ENCODE measurements around the gene CAMK2N1.
A peak's percentile ranks its signal among the peaks of the same experiment; 100 is the strongest.

The CAMK2N1 gene

DNA sequence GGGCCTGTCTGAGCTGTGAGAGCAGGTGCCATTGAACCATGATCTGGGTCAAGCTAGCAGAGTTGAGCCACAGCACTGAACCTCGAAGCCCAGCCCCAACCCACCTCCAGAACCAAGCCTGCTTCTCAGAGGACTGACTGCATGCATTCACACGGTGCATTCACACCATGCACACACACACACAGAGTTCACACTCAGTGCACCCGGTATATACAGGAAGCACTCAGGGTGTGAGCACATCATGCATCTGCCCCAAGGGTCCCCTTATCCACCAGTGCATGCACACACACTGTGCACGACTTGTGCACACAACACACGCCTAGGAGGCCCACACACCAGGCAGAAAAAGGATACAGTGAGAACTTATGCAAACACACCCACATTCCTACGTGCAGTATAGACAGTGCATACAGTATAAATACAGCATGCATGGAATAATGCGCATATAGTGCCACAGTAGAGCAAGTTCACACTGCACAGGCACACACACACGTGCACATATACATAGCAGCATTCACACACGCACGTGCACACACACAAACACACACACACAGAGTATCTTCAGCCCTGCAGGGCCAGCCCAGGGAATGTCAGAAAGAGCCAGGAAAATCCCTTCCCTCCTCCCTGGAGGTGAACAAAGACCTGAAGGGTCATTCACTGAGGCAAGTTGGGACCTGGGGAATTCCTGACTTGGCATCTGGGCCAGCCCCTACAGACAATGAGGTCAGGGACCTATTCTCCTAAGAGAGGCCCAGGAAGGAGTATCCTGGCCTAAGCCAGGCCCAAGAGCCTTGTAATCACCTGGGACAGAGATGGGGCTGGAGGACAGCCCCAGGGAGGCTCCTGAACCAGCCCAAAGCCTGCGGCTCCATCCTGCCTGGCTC is 42.1 kb downstream of the CAMK2N1 start:
- DNase-seq (ENCODE audit: low read depth), result no peak
- TF ChIP-seq, protein P1, sequence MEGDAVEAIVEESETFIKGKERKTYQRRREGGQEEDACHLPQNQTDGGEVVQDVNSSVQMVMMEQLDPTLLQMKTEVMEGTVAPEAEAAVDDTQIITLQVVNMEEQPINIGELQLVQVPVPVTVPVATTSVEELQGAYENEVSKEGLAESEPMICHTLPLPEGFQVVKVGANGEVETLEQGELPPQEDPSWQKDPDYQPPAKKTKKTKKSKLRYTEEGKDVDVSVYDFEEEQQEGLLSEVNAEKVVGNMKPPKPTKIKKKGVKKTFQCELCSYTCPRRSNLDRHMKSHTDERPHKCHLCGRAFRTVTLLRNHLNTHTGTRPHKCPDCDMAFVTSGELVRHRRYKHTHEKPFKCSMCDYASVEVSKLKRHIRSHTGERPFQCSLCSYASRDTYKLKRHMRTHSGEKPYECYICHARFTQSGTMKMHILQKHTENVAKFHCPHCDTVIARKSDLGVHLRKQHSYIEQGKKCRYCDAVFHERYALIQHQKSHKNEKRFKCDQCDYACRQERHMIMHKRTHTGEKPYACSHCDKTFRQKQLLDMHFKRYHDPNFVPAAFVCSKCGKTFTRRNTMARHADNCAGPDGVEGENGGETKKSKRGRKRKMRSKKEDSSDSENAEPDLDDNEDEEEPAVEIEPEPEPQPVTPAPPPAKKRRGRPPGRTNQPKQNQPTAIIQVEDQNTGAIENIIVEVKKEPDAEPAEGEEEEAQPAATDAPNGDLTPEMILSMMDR (conservative IDR thresholded peaks at IDR 0.05; ENCODE audit: control insufficient read depth, insufficient read depth, low read depth, low read length), result no peak
- no peak overlapping the region for H3K4me3 ChIP-seq (ENCODE audit: control insufficient read depth, low read depth, low read length)

DNA sequence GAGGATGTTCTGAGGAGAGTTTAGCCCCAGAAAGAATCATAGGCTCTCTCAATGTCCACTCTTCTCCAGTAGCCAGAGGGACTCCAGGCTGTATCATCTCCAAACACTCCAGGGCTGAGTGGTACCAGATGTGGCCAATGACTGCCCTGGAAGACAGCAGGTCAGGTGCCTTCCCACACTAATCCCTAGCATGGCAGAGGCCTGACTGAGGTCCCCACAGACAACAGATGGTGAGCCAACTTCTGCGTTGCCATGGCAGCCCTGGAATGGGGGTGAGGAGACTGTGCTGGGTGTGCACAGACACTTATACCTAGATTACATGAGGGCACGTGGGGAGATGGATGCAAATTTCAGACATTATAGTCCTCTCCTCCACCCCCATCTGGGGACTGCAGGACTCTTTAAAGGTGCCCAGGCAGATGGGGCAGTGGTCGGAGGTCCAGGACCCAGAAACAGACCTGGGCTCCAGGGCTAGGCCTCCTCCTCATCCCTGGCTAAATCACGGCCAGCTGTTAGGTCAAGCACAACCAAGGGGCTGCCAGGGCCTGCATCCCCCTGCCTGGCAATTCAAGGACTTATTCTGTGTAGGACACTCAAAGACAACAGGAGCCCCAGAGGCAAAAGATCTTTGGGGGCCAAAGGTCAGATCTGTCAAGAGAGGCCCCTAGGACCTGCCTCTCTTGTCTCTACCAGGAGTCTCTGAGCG is 42.9 kb downstream of the CAMK2N1 start:
- H3K4me3 ChIP-seq (ENCODE audit: control insufficient read depth, low read depth, low read length), result no peak overlapping the region
- peak; percentile 67 for DNase-seq (ENCODE audit: low read depth)
- TF ChIP-seq, protein P1 (conservative IDR thresholded peaks at IDR 0.05; ENCODE audit: control insufficient read depth, insufficient read depth, low read depth, low read length), result no peak

DNA sequence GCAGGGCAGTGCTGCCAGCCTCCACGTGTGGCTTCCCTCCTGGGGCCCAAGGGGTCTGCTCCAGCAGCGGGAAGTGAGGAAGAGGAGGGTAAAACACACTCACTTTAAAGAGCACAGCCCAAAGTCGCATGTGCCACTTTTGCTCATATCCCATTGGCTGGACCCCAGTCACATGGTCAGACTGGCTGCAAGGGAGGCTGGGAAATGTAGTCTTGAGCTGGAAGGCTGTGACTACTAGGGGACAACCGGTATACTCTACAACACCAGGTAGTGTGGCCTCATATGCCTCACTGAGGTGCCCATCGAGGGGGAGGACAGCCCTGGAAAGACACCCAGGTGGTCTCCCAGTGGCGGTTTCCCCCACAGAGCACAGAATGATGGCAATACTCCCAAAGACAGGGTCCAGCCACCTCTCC is 45.2 kb downstream of the CAMK2N1 start:
- H3K4me3 ChIP-seq (ENCODE audit: control insufficient read depth, low read depth, low read length), result no peak overlapping the region
- DNase-seq (ENCODE audit: low read depth), result peak; percentile 66
- TF ChIP-seq, protein P1 (conservative IDR thresholded peaks at IDR 0.05; ENCODE audit: control insufficient read depth, insufficient read depth, low read depth, low read length), result no peak

DNA sequence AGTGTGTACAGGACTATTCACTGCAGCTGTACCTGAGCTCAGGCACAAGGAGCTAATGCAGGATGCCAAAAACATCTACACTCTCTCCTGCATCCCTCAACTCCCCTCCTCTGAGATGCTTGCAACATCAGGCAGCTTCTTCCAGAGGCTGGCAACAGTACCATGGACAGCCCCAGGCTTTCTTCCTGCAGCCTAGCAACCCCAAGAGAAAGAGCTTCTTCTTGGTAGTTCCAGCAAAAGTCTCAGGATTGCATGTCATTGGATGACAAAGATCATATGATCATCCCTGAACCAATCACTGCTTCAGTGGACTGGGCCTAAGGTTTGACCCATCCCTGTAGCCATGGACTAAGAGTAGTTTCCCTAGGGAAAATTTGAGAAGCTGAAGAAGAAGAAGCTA is 46.7 kb downstream of the CAMK2N1 start:
- peak; percentile 56 for DNase-seq (ENCODE audit: low read depth)
- no peak overlapping the region for H3K4me3 ChIP-seq (ENCODE audit: control insufficient read depth, low read depth, low read length)
- TF ChIP-seq, protein P1 (conservative IDR thresholded peaks at IDR 0.05; ENCODE audit: control insufficient read depth, insufficient read depth, low read depth, low read length), result no peak

DNA sequence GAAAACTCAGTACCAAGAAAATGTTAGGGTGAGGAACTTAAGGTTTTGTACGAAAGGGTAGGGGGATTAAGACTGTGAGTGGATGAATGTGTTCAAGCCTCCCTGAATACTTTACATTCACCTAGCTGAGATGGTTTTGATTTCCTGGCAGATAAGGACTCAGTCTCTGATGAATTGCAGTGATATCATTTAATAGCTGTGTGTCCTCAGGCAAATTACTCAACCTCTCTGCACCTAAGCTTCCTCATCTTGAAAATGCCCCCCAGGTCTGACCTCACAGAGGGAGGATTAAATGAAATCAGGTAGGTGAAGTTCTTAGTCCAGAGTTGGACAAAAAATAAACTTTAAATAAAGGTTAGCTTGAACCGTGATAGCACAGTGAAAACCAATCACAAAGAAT is 48.4 kb downstream of the CAMK2N1 start:
- TF ChIP-seq, protein P1 (conservative IDR thresholded peaks at IDR 0.05; ENCODE audit: control insufficient read depth, insufficient read depth, low read depth, low read length), result no peak
- no peak overlapping the region for H3K4me3 ChIP-seq (ENCODE audit: control insufficient read depth, low read depth, low read length)
- DNase-seq (ENCODE audit: low read depth), result no peak

DNA sequence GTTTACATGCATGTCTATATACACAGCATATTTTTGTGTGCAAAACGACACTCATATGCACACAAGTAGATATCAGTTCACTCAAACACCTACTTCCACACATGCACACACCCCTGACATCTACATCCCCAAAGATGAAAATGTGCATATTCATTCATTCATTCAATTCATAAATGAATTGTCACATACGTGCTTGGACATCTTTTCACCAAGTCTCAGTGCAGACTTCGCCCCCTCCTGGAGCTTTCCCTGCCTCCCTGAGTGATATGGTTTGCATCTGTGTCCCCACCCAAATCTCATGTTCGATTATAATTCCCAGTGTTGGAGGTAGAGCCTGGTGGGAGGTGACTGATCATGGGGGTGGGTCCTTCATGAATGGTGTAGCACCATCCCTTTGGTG is 53.1 kb downstream of the CAMK2N1 start:
- TF ChIP-seq, protein P1 (conservative IDR thresholded peaks at IDR 0.05; ENCODE audit: control insufficient read depth, insufficient read depth, low read depth, low read length), result no peak
- DNase-seq (ENCODE audit: low read depth), result no peak
- no peak overlapping the region for H3K4me3 ChIP-seq (ENCODE audit: control insufficient read depth, low read depth, low read length)
